Measurements from ENCODE around the gene AGXT. TPM values are rescaled to one million over a fixed set of nuclear protein-coding genes. Genes with fewer than 3 reads are reported as not detected.

The AGXT gene
- total RNA-seq, 4 donors from 2014 or later, result 1.5 TPM; not detected in 3

DNA sequence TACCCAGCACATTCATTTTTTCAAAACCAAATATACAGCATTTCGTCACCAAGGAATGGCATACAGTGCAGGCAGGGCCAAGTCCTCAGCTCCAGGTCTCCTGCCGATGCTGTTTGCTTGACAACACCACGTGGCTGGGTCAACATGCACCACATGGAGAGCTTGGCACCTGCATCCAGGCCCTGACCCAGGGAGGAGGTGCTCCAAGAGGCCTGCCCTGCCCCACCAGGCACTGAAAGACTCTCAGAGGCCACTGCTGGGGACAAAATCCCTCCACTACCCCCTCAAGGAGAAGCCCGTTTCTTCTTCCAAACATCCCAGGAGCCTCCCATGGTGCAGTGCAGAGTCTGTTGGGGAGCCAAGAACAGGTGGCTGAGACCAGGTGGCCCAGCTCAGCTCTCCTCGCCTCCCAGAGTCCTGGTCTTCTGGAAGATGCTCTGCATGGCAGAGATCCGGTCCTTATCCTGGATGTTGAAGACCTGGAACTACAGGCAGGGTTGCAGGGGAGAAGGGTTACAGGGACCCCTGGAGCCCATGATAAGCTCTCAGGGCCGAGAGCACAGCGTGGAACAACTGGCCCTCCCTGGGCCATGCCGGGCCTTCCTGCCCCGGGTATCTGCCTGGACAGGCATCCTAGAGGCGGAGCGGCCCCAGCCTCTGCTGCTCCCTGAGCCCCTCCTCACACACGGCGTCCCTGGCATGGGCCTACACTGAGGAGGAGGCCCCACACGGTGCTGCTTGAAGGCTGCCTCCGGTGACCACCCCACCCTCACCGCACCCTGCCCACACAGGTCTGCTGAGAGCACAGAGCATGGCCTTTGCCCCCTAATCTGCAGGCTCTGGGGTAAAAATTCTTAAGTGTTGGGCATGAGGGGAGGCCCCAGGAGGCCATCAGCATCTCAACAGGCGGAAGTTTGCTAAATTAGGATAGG, 18.3 kb downstream of the AGXT start:
- Histone ChIP-seq H3K27me3 (no peaks in the 10 kb centered on the region), H3K4me3 (no peak overlapping the region), H3K4me1 (no peaks in the 10 kb centered on the region), H3K36me3 (no peaks in the 10 kb centered on the region), H3K27ac (no peak overlapping the region), H3K9me3 (no peaks in the 10 kb centered on the region)
- no peak for TF ChIP-seq CTCF (IDR thresholded peaks at IDR 0.05)
- TF ChIP-seq POLR2A (IDR thresholded peaks at IDR 0.05), result no peak
- no peak for DNase-seq

GRCh38 chr2:240887631-240888030, 19.0 kb downstream of the AGXT start:
- Histone ChIP-seq H3K4me1 (no peaks in the 10 kb centered on the region), H3K27me3 (no peaks in the 10 kb centered on the region), H3K36me3 (no peaks in the 10 kb centered on the region), H3K4me3 (no peak overlapping the region), H3K9me3 (no peaks in the 10 kb centered on the region), H3K27ac (no peak overlapping the region)
- no peak for DNase-seq
- no peak for TF ChIP-seq CTCF (IDR thresholded peaks at IDR 0.05)
- no peak for TF ChIP-seq POLR2A (IDR thresholded peaks at IDR 0.05)

DNA sequence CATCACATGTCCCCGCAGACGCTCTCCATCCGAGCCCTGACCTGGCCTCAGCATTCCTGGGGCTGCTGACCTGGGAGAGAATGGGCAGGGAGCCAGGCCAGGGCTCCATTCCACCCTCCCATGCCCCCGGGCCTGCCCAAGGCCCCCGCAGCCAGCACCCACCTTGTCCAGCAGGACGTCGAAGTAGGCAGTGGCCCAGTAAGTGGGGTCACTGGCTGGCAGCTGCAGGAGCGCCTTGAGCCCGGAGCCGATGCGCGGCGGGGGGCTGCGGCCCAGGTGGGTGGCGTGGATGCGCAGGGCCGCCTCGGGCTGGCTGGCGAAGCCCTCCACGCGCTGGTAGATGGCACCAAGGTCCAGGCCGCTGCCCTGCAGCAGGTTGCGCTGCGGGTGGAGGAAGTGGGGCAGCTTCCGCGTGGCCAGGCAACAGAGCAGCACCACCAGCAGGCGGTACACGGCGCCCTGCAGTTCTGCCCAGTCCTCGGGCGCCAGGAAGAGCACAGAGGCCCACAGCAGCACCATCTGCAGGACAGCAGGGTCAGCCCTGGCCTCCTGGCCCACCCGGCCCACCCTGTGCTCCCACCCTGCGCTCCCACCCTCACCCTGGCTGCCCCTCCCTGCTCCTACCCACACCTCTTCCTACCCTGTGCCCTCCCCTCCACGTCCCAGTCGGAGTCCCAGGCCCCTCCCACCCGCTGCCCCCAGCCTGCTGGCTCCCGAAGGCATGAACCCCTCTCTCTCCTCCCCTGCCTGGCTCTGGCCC, 19.7 kb downstream of the AGXT start:
- no peaks in the 10 kb centered on the region for H3K36me3 ChIP-seq
- no peak for DNase-seq

GRCh38 chr2:240888890-240889573, 20.4 kb downstream of the AGXT start:
- no peaks in the 10 kb centered on the region for H3K36me3 ChIP-seq
- DNase-seq, result no peak

More for the DNA sequence above, 19.7 kb downstream of the AGXT start:
- no peak overlapping the region for H3K4me3 ChIP-seq
- no peaks in the 10 kb centered on the region for H3K4me1 ChIP-seq
- H3K27ac ChIP-seq, result no peak overlapping the region
- no peaks in the 10 kb centered on the region for H3K27me3 ChIP-seq
- H3K9me3 ChIP-seq, result no peaks in the 10 kb centered on the region
- TF ChIP-seq POLR2A (IDR thresholded peaks at IDR 0.05), result no peak
- no peak for TF ChIP-seq CTCF (IDR thresholded peaks at IDR 0.05)

More at GRCh38 chr2:240888890-240889573, 20.4 kb downstream of the AGXT start:
- H3K4me3 ChIP-seq, result no peak overlapping the region
- no peaks in the 10 kb centered on the region for H3K27me3 ChIP-seq
- no peak for TF ChIP-seq CTCF (IDR thresholded peaks at IDR 0.05)
- no peak for TF ChIP-seq POLR2A (IDR thresholded peaks at IDR 0.05)
- H3K27ac ChIP-seq, result no peak overlapping the region
- no peaks in the 10 kb centered on the region for H3K4me1 ChIP-seq
- no peaks in the 10 kb centered on the region for H3K9me3 ChIP-seq

Measured in Peyer's patch (tissue), 4 donors.